Right forelimb (tissue), 1 donor: Measurements from ENCODE around the gene SH2D3A.
"Not testable (repeated sequence)": the region's sequence is repeated elsewhere in the genome, so short reads cannot be mapped to it uniquely, and the experiment has no call there.

Source experiments
- DNase-seq: peaks from one replicate; pipeline ENCODE4 v3.0.0-alpha.2; 2018

SH2D3A gene

DNA sequence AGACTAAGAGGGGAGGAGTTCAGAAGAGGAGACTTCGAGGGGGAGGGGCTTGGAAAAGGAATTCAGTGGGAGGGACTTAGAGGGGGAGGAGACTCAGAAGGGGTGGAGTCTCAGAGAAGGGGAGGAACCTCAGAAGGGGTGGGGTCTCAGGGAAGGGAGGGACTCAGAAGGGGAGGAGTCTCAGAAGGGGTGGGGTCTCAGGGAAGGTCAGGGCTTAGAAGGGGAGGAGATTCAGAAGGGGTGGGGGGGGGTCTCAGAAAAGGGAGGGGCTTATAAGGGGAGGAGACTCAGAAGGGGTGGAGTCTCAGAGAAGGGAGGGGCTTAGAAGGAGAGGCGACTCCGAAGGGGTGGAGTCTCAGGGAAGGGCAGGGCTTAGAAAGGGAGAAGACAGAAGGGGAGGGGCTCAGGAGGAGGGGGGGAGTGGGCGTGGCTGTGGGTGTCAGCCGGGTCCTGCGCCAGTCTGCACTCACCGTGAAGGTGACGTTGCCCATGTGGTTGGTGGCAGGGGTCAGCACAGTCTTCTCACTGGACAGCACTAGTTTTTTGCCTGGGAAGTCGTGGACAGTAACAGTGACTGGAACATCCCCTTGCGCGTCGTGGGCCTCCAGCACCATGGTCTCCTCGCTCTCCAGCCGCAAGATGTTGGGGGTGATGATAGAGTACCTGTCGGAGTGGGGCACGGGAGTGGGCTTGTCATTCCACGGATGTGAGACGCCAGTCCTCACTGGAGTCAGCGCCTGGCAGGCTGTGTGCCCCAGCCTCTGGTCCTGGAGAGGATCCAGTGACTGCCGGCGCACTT is 48.3 kb downstream of the SH2D3A start:
- DNase-seq, result no peak

DNA sequence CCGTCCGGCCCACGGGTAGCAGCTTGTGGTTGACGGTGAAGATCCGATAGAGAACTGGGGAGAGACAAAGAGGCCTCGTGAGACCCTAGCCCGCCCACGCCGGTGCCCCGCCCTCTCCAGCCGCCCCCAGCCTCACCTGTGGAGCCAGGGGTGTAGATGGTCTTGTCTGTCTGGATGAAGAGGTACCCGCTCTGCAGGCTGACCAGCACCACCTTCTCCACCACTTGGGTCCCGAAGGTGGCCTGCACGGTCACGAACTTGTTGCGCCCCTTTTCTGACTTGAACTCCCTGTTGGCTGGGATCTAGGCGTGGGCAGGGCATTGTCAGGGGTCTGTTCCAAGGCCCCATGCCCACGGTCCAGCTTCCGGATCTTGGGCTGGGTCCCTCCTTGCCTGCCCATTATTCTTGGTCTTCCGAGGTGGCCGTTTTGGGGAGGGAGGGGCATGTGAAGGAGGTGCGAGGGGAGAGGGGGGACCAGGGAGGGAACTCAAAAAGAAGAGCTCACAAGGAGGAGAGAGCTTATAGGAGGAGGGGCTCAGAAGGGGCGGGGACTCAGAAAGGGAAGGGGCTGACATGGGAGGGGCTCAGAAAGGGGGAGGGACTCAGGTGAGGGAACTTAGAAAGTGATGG is 49.0 kb downstream of the SH2D3A start:
- DNase-seq, result no peak

DNA sequence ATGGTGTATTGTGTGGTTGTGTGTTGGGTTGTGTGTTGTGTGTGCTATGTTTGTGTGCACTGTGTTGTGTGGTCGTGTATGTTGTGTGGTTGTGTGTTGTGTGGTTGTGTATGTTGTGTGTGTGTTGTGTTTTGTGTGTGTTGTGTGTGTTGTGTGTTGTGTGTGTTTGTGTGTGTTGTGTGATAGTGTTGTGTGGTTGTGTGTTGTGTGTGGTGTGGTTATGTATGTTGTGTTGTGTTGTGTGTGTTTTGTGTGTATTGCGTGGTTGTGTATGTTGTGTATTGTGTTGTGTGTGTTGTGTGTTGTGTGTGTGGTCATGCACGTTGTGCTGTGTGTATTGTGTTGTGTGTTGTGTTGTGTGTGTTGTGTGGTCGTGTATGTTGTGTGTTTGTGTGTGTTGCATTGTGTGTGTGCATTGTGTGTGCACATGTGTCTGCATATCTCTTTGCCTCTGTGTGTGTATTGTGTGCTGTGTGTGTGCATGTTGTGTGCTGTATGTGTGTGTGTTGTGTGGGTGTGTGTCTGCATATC is 49.7 kb downstream of the SH2D3A start:
- no peak for DNase-seq

DNA sequence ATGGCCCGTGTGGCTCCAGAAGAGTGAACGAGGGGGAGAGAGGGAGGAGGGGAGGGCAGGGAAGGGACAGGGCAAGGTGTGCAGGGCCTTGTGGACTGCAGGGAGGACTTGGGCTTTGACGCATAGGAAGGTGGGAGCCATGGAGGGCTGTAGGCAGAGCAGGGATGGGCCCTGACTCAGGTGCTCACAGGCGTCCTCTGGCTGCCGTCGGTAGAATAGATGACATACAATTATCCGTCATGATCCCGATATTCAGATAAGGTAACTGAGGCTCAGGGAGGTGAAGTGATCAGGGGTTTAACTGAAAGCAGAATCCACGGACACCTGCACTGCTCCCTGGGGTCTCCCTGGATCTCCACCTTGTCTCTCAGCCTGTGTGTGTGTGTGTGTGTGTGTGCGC is 50.2 kb downstream of the SH2D3A start:
- no peak for DNase-seq

DNA sequence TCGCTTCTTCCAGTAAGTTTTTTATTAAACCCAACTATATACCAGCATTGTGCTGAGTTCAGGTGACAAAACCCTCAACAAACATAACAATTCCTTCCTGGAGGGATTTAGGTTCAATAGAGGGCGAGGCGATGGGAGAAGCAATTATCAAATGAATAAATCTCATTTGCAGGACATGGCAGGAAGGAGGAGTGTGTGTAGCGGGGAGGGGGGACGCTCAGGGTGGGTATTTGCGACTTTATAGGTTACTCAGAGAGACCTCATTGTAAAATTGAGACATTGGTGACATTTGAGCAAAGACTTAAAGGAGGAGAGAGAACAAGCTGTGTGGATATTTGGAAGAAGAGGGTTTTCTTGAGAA is 50.6 kb downstream of the SH2D3A start:
- no peak for DNase-seq

DNA sequence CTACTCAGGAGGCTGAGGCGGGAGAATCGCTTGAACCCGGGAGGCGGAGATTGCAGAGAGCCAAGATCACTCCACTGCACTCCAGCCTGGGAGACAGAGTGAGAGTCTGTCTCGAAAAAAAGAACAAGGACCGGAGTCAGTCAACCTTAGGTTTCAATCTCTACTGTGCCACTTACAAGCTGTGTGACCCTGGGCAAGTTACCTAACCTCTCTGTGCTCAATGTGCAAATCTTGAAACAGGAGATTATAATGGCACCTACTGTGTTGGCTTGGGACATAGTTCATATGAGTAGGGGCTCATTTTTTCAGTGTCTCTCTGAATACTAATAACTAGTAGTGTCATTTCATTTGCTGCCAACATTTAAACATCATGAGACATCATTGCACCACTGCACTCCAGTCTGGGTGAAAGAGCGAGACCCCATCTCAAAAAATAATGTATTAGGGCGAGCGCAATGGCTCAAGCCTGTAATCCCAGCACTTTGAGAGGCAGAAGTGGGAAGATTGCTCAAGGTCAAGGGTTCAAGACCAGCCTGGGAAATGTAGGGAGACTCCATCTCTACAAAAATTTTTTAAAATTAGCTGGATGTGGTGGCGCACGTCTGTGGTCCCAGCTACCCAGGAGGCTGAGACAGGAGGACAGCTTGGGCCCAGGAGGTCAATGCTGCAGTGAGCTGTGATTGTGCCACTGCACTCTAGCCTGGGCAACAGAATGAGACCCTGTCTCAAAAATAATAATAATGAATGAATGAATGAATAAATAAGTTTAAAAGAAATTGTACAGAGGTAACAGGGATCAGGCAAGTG is 52.3 kb downstream of the SH2D3A start:
- no peak for DNase-seq

DNA sequence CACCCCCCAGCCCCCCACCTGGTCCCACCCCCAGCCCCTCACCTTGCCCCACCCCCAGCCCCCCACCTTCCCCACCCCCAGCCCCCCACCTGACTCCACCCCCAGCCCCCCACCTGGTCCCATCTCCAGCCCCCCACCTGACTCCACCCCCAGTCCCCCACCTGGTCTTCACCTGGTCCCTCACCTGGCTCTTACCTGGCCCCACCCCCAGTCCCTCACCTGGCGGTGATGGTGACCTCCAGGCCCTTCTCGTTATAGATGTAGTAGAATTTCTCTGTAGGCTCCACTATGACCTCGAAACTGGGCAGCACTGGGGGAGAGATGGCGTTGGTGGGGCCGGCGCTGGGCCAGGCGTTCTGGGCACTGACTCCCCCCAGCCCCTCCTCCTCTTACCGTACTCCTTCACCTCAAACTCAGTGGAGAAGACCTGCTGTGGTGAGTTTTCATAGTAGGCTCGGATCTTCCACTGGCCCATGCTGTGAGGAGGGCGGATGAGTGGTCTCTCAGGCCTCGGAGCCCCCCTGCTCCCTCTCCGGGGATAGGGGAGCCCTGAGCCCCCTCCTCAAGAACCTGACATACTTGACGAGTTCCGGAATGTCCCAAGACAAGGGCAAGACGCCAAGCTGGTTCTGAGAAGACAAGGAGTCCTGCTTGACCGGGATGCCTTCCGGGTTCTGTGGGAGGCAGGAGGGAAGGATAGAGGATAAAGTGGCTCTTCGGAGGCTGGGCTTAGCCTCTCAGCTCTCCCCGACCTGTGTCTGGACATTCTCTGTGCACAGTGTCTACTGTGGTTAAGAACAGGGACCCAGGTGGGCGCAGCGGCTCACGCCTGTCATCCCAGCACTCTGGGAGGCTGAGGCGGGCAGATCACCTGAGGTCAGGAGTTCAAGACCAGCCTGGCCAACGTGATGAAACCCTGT is 53.2 kb downstream of the SH2D3A start:
- no peak for DNase-seq

DNA sequence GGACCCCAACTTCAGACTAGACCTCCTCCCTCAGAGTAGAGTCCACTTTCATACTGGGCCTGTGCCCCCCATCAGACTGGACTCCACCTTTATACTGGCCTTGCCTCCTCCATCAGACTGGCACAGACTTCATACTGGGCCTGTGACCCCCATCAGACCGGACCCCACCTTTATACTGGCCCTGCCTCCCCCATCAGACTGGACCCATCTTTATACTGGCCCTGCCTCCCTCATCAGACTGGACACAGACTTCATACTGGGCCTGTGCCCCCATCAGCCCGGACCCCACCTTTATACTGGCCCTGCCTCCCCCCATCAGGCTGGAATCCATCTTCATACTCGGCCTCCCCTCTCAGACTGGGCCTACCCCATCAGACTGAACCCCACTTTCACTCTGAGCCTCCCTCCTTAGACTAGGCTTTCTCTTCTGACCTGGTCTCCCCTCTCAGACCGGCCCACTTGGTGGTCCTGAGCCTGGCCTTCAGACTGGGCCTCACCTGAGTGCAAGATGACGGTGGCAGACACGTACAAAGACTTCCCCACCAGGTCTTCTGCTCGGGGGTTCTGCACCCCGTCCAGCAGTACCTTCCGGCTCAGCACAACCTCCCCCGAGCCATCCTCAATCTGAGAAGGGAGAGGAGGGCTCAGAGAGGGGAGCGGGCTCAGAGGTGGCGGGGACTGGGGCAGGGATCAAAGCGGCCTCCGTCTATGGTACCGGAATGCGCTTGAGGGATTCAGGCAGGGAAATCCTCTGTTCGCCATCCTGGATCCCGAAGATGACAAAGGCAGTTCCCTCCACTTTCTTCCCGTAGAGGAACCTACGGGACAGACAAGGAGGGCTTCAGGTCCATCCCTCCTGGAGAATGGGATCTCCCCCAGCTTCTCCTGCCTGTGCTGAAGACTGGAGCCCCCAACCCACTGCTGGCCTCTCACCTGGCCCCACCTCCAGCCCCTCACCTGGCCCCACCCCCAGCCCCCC is 54.3 kb downstream of the SH2D3A start:
- no peak for DNase-seq

DNA sequence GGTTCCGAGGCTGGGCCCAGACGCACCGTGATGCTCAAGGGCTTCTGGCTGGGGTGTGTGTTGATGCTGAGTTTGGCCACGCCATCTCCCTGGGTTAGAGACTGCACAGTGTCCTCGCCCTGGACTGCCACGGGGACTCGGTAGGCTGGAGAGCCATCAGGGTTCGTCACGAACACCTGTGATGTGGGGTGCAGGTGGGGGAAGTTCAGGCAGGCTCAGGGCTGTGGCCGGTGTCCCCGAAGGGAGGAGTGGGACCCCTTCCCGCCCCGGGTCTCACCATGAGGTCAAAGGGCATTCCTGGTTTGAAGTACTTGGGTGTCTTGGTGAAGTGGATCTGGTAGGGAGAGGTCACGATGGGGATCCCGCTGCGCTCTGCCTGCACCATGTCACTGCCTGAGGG is 55.0 kb downstream of the SH2D3A start:
- DNase-seq, result no peak

DNA sequence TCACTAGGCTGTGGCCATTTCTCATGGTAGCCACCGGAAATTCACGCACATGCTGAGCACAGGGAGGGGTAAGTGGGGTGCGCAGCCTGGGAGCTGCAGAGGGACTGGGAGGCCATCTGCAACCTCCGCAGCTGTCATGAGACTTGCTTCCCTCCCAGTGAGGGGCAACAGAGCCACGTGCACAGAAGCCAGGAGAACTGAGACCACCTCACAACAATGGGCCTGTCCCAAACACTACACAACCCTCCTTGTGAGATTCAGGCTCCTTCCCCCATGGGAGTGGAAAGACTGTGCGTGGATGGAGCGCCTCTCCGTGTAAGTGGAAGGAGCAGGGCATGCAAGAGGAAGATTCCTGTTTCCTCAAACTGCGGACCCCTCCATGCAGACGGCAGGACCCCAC is 55.6 kb downstream of the SH2D3A start:
- DNase-seq, result no peak

DNA sequence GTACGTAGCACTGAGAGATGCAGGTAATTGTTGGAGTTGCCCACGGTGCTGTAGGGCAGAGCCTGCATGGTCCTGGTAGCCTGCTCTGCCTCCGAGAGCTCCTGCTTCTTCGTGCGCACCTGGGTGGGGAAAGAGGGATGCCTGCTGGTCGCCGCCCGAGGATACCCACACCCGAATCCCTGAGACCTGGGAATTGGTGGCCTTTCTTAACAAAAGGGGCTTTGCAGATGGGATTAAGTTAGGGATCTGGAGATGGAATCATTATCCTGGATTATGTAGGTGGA is 56.2 kb downstream of the SH2D3A start:
- no peak for DNase-seq

DNA sequence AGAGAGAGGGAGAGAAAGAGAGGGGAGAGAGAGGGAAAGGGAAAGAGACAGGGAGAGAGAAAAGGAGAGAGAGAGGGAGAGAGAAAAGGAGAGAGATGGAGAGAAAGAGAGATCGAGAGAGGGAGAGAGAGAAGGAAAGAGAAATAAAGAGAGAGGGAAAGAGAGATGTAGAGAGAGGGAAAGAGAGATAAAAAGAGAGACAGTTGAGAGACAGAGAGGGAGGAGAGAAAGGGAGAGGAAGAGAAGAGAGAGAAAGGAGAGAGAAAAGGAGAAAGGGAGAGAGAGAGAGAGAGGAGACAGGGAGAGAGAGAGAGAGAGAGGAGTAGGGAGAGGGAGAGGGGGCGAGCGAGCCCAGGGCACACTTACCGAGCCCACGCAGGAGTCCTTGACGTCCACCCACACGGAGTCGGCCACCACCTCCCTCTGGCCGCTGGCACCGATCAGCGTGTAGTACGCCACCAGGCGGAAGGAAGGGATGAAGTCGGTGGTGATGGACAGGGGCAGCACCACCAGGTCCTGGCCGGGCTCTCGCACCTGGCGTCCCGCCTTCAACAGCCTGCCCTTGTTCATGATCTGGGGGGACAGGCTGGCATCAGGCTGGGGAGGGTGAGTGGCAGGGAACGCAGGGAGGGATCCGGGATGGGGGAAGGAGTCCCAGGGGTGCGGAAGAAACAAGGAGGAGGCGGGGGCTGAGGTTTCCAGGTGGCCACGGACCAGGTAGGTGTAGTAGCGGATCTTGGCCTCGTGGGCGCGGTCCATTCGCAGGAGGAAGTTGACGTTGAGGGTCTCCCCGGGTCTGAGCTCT is 56.8 kb downstream of the SH2D3A start:
- no peak for DNase-seq

DNA sequence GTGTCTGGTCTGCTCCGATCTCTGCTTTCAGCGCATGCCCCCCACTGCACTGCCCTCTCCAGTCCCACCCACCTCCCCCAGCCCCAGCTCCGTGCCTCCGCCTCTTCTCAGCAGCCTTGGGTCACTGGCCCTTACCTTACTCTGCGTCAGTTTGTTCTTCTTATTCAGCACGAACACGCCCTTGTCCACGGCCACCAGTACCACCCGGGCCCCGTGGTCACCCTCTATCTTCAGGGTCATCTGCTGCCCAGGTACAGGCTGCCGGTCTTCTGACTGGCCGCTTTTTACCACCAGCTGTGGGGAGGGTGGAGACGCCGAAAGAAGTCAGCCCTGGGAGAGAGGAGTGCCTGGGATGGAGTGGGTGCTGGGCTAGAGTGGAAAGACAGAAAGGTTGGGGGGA is 57.7 kb downstream of the SH2D3A start:
- no peak for DNase-seq

DNA sequence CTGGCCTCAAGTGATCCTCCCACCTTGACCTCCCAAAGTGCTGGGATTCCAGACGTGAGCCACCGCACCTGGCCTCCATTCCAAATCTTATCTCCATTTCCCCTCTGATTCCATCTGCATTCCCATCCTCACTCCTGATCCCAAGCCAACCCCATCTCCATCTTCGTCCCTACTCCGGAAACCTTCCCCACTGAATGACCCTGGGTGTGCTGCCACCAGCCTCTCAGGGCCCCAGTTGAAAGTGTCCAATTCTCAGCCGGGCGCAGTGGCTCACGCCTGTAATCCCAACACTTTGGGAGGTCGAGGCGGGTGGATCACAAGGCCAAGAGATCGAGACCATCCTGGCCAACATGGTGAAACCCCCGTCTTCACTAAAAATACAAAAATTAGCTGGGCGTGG is 58.3 kb downstream of the SH2D3A start:
- DNase-seq, result not testable (repeated sequence)

DNA sequence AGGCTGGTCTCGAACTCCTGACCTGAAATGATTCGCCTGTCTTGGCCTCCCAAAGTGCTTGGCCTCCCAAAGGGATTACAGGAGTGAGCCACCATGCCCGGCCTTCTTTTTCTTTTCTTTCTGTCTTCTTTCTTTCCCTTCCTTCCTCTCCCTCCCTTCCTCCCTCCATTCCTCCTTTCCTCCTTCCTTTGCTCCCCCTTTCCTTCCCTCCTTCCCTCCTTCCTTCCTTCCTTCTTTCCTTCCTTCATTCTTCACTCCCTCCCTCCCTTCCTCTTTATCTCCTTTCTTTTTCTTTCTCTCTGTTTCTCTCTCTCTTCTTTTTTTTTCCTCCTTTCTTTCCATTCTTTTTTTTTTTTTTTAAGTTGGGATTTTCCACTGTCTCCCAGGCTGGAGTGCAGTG is 58.9 kb downstream of the SH2D3A start:
- DNase-seq, result no peak

DNA sequence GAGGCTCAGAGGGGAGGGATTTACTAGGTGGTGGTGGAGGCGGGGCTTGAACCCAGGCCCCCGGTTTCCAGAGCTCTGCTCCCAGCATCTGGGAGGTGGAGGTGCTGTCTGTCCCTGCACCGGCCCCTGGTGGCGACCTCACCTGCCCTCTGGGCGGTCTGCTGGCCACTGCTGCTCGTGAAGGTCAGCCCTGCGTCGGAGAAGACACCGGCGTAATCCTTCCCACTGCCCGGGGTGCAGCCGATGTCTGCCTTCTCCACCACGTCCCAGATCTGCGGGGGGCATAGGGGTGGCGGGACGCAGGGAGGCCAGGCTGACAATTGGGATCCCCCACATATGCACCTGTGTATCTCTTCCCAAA is 59.6 kb downstream of the SH2D3A start:
- no peak for DNase-seq

DNA sequence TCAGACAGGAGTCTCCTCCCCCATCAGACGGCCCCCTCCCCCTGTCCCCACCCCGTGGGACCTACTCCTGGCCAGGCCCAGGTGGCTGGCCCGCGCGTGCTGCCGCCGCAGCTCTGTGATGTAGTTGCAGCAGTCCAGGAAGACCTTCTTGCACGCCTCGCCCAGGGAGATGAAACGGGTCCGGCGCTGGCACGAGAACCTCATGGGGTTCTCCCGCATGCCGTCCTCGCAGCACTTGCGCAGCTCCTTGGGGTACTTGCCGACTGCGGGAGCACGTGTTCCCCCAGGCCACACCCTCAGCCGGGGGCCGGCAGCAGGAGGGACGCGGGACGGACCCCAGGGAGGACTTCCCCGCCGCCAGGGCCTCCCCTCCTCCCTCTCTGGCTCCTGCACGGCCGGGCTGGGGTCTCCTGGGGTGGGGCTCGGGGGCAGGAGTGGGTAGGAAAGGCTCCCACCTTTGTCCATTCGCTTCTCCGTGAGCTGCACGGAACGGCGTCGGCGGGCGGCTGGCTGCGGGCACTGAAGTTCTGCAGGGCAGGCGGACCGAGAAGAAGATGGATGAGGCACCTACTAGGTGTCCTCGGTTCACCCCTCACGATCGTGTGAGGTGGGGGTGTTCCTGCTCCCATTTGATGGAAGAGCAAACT is 60.1 kb downstream of the SH2D3A start:
- DNase-seq, result no peak

DNA sequence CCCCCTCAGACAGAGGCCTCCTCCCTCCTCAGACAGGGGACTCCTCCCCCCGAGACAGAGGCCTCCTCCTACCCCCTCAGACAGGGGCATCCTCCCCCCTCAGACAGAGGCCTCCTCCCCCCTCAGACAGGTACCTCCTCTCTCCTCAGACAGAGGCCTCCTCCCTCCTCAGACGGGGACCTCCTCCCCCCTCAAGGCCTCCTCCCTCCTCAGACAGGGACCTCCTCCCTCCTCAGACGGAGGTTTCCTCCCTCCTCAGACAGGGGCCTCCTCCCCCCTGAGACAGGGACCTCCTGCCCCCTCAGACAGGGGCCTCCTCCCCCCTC is 60.6 kb downstream of the SH2D3A start:
- no peak for DNase-seq

DNA sequence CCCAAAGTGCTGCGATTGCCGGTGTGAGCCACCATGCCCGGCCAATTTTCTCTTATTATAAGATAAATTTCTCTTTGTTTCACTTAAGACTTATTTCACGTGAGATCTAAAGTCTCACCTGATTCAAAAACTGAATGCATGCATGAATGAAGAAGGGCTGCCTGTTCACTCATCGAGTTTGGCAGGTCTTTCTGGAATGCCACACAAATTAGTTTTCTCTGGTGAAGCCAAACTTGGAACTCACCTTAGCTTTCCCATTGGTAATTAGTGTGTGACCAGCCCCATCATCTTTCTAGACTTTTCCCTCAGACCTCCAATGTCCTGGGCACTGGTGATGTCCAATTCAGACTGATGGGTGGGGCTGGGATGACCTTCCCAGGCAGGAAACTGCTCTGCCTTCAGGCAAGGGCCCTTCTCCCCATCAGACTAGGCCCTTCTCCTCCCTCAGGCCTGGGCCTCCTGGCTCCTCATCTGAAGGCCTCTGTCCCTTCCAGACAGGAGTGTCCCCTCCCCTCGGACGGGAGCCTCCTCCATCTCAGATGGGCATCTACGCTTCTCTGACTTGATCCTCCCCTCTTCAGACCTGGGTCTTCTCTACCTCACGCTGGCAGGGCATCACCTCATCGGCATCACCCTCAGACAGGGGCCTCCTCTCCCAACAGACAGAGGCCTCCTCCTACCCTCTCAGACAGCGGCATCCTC is 61.2 kb downstream of the SH2D3A start:
- DNase-seq, result no peak
